Measurements from ENCODE around the gene SBDS.
"Not testable (repeated sequence)": the region's sequence is repeated elsewhere in the genome, so short reads cannot be mapped to it uniquely, and the experiment has no call there.

The SBDS gene

DNA sequence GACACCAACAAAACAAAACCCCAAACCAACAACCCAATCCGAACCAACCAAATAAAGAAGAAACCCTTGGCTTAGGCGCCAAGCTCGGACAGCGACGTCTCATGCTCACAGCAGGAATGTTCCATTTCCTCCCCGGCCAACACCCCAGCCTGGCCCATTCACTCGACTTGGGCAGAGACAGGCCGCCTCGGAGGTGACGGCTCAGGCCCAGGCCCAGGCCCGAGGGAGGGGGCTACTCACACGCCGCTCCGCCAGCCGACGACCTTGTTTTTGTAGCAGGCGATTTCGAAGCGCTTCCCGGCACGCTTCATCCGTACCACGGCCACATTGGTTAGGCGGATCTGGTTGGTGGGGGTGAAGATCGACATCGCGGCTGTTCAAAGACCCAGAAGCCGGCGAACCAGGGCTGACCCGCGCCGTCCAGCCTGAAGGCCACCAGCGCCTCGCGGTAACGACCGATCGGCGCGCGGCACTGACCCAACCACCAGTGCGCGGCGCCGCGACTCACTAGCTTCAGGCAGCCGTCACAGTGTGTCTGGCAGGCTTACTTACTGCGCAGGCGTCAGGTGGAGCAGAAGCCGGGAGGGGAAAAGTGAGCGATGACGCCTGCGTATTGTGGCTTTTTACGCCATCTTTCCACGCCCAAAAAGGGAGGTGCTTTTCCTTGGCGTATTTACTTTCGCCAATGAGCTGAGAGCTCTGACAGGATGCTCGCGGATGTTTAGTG is at the start of gene SBDS:
Gene SBDS, minus strand, starts transcription at position 537 of the 727 bp plus-strand sequence. Its CDS starts 169 bp downstream, at position 368.
- in situ Hi-C loops (cut with HindIII; ENCODE audit: low sequenced_read_pairs): not testable (repeated sequence)

DNA sequence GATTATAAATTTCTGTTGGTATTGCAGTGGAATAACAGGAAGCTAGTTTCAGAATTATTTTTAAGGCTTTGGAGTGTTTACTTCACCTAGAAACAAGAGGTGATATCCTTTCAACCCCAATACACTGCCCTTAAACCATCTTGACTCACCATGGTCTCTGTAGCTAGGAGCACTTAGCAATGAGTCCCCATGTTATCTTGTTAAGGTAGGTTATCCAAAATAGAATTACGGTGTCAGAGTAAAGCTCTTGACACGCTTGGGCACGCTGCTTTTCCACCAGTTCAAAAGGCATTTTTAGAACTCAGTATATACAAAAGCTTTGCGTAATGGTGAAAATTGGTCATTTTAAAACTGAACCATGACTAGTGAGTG is 48.2 kb upstream of the SBDS start:
- in situ Hi-C loops (cut with HindIII; ENCODE audit: low sequenced_read_pairs): not testable (repeated sequence)

DNA sequence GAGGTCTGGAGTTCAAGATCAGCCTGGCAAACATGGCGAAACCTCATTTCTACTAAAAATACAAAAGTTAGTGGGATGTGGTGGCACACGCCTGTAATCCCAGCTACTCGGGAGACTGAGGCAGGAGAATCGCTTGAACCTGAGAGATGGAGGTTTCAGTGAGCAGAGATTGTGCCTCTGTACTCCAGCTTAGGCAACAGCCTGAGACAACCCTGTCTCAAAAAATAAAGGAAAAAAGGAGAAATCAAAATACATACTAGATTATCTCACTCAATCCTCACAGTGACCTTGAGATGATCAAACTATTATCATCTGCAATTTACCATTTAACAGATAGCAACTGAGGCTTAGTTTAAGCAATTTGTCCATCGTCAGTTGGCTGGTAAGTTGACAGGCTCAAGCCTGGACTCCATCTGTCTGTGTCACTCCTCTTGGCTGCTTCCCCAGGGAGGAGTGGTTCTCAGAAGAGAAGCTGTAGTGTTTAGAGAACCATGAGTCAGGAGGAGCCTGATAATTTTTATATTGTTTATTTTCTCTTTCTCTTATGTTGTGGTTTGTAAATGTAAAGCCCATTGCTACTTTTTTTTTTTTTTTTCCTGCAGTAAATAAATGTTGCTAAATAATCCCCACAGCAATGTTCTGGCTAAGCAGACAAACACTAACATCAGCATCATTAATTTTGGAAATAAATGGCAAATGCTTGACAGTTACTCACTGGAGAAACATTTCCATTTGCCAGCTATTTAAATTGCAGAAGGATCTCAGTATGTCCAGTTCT is 47.6 kb upstream of the SBDS start:
- in situ Hi-C loops (cut with HindIII; ENCODE audit: low sequenced_read_pairs): not testable (repeated sequence)

DNA sequence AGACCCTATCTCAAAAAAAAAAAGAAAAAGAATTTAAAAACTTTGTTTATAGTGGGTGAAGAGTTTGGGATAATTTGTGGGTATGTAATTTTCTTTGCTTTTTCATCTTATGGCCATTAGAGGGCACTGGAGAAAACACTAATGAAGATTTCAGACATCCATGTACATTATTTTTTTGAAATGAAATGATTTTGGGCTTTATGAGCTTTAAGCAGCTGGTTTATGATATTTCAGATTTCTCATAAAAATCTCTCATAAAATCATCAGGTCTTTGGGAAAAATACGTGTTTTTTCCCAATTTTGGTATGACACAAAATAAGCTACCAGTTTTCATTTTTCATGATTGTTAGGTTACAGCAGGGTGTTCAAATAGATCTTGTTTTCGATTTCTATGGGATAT is 45.4 kb upstream of the SBDS start:
- in situ Hi-C loops (cut with HindIII; ENCODE audit: low sequenced_read_pairs): not testable (repeated sequence)

DNA sequence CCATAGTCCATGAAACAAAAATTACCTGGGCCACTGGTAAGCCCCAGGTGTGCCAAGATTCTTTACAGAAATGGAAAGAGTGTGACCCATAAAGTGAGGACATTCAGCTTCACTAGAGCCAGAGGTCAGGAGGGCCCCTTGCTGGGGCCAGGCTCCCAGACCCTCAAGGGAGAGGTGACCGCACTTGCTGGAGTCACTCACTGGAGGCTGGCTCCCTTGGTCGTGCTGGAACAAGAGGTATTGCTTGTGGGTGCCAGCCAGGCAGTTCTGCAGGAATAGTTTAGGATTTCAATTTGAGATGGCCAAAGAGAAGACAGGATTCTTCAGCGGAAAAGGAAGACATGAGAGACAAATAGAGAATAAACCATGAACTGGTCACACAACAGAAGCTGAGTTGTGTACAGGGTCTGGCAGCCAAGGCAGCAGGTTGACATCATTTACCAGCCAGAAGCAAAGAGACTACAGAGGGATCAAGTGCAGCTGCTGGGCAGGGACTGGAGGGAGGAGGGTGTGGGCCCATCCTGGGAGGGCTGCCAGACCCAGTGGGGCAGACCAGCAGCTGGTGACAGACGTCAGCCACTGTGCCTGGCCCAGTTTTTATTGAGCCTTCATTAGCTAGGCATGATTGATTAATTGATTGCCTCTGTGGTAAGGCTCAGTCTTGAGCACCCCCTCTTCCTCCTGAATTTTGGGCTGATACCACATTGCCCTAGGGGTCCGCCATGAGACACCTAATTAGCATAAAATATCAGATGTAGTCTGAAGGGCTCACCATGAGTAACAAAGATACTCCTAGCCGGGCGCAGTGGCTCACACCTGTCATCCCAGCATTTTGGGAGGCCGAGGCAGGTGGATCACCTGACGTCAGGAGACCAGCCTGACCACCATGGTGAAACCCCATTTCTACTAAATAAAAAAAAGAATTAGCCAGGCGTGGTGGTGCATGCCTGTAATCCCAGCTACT is 41.3 kb upstream of the SBDS start:
- in situ Hi-C loops (cut with HindIII; ENCODE audit: low sequenced_read_pairs): not testable (repeated sequence)

DNA sequence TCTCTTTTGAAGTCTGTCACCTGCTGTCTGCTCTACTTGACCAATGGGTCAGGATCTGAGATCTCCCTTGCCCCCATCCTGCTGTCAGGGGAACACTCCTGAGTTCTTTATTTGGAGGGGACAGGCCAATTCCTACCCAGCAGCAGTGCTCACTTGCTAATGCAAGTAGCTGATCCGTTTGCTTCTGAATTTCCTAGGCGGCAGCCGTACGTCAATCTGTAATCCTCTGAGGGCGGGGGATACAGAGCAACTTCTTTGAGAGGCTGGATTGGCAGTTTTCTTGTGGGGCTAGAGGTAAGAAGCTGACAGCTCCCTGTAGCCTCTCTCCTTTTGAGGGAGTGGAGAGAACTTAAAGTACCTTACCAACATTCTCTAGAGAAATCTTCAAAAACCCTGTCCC is 37.9 kb upstream of the SBDS start:
- in situ Hi-C loops (cut with HindIII; ENCODE audit: low sequenced_read_pairs): no loop called here

DNA sequence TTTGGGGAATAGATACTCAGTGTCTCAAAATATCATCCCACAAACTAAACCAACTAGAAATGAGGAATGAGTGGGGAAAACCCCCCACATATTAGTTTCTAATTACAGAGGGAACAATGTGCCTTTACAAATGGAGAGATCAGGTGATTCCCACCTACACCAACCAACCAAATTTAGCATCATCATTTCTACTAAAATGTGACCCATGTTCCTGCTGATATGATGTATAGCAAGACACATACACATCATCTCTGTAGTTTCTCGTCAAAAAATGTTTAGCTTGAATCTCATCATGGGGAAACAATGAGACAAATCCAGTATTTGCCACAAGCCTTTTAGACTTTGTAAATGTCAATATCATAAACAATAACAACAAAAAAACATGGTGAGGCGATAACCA is 36.3 kb upstream of the SBDS start:
- in situ Hi-C loops (cut with HindIII; ENCODE audit: low sequenced_read_pairs): not testable (repeated sequence)

DNA sequence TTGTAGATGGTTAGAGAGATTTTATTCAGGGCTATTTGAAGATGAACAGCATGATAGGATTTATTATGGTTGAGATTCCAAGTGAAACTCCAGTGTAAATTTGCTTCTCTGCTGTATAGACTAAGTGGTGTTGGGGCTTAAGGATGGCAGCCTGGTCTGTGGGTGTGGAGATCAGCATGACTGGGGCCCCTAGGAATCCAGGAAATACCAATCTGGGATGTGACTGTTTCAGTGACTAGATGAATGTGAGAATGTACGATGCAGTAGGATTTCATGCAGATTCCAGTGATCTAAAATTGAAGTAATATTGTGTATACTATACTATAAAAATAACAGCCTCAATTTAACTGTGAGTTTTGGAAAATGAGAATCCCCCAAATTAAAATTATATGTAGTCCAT is 30.1 kb upstream of the SBDS start:
- in situ Hi-C loops (cut with HindIII; ENCODE audit: low sequenced_read_pairs): not testable (repeated sequence)

DNA sequence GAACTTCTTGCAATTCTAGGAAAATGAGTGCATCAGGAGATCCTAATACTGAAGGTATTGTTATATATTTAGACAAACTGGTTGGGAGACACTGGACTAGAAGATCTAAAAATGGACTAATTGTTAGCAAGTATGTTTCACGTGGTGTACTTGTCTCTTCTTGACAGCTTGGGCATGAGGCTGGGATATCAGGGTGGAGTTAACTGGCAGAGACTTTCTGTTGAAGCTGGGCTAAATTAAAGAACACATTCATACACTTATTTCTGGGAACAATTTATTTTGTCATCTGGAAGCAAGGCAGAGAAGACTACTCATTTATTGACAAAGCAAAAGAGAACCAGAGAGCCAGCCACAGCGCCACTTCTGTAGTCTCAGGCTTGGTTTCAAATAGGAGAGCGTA is 27.1 kb upstream of the SBDS start:
- in situ Hi-C loops (cut with HindIII; ENCODE audit: low sequenced_read_pairs): no loop called here

DNA sequence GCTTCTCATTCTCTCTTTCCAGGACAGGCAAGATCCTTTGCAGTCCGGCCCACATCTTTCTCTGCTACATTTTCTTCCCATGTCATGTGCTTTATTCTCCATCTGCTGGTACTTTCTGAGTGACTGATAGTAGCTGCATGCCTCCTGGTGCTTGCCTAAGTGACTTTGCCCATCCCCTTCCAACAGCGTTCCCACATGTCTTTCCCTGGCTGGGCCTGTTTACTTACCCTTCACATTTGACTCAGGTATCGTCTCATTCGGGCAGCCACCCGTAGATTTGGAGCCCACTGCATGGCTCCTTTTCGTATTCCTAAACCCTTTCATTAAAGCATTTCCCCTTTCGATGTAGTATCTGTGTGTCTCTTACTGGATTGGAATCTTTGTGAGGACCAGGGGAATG is 25.9 kb upstream of the SBDS start:
- in situ Hi-C loops (cut with HindIII; ENCODE audit: low sequenced_read_pairs): no loop called here

DNA sequence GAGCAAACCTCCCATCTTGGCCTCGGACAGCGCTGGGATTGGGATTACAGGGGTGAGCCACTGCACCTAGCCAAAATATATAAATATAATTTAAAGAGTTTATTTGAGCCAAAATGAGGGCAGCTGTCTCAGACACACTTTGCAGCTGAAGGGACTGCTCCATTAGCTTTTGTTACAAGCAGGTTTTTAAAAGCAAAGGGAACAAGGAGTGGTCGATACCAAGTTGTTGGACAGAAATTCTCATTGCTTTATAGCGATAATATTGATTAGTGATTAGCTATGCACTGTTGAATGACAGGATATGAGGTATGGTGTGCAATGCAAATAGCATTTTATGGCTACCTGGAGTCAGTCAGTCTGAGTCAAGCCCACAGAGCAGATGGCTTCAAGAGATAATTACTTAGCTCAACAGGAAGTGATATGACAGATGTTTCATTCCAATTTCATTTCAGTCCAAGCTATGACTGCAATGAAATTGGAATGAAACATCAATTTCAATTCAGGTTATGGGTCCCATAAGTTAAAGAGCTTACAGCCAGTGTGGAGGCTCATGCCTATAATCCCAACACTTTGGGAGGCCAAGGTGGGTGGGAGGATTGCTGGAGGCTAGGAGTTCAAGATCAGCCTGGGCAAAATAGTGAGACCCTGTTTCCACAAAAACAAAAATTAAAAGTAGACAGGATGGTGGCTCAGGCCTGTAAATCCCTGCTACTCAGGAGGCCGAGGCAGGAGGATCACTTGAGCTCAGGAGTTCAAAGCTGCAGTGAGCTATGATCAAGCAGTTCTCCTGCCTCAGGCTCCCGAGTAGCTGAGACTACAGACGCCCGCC is 24.4 kb upstream of the SBDS start:
- in situ Hi-C loops (cut with HindIII; ENCODE audit: low sequenced_read_pairs): no loop called here

DNA sequence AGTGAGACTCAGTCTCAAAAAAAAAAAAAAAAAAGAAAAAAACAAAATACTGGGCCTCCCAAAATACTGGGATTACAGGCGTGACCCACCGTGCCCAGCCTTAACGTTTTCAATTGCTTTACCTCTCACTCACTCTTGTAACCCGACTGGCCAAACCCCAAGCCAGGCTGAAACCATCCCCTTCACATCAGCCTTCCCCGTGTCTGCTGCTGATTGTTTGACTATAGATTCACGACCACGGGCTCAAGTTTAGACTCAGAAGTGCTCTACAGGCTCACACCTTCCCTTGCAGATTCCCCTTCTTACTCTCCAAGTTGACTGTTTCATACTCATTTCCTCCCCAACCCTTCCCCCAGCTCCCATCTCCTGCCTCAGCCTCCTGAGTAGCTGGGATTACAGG is 23.6 kb upstream of the SBDS start:
- in situ Hi-C loops (cut with HindIII; ENCODE audit: low sequenced_read_pairs): no loop called here

DNA sequence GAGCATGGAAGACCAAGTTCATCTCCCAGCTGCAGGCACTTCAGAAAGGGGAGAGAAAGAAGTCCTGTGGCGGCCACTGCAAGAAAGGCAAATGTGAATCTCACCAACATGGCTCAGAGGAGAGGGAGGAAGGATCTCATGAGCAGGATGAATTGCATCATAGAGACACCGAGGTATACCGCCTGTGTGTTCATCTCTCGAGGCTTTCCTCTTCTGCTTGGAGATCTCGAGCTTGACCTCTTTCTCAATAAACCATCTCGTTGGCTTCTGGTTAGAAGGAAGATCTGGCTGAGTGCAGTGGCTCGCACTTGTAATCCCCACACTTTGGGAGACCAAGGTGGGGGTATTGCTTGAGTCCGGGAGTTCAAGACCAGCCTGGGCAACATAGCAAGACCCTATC is 22.6 kb upstream of the SBDS start:
- in situ Hi-C loops (cut with HindIII; ENCODE audit: low sequenced_read_pairs): not testable (repeated sequence)

DNA sequence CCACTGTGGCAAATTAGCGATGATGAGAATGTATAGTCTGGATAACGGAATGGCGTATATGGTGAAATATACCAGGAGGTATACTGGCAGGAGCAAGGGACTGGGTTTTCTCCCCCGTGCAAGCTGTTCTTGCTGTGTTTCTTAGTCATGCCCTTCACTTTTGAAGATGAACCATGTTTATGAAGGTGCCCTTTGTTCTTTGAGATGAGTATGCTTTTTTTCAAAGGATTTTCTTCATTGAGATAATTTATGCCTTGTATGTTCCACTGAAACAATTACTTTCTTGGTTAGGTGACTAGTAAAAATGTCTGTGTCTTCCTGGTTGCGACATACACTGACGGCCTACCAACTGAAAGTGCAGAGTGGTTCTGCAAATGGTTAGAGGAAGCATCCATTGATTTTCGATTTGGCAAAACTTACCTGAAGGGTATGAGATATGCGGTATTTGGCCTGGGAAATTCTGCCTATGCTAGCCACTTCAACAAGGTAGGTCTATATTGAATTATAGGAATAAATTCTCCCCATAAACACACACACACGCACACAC is 18.8 kb upstream of the SBDS start:
- in situ Hi-C loops (cut with HindIII; ENCODE audit: low sequenced_read_pairs): not testable (repeated sequence)

DNA sequence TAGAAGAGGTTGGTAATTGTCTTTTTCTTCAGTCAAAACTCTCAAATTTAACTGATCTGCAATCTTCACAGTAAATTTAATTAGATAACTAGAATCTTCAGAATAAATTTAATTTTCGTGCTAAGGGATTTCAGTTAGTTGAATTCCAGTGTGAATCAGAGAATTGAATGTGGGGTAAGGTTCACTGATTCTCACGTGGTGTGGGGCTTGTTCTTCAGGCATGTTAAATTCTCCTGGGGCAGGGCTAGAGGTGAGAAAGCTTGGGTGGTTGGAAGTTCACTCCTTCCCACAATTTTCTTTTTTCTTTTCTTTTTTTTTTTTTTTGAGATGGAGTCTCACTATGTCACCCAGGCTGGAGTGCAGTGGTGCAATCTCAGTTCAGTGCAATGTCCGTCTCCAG is 14.3 kb upstream of the SBDS start:
- in situ Hi-C loops (cut with HindIII; ENCODE audit: low sequenced_read_pairs): not testable (repeated sequence)

DNA sequence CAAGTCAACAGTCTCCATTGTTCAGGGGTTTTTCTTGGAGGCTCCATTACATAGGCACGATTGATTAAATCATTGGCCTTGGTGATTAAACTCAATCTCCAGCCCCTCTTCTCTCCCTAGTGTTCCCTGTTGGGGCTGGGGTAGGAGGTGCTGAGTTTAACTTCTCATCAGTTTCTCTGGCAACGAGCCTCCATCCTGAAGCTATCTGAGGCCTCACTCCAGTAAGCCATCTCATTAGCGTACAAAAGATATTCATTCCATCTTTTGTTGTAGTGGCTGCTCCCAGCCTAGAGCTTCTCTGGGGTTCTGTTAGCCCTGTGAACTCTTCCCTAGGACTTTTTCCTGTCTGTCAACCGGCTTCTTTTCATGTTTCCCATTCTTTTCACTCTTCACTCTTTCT is 12.9 kb upstream of the SBDS start:
- in situ Hi-C loops (cut with HindIII; ENCODE audit: low sequenced_read_pairs): no loop called here

DNA sequence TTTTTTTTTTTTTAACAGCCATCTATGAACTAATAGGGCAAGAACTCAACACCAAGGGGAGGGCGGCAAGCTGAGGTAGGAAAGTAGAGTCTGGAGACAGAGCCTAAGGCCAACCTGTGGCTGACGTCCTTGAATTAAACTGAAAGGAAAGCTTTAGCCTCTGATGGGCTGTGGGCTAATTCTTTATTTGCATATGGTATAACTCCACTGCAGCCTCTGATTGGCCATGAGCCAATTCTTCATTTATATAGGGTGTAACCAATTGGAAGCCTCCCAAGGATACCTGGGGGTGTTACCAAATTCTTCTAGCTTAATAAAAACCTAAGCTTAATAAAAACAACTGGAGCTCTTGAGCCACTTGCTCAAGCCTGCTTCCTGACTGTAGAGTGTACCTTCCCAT is 11.6 kb upstream of the SBDS start:
- in situ Hi-C loops (cut with HindIII; ENCODE audit: low sequenced_read_pairs): no loop called here

DNA sequence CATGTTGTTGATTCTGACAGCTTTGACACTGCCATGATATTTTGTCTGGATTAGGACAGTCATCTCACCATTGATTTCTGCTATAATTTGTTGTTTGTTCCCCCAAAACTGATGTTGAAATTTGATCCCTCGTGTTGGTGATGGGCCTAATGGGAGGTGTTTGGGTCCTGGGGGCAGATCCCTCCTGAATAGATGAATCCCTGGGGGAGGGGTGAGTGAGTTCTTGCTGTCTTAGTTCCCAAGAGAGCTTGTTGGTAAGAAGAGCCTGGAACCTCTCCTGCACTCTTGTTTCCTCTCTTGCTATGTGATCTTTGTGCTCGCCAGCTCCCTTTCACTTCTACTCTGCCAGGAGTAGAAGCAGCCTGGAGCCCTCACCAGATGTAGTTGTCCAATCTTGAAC is 8.8 kb upstream of the SBDS start:
- in situ Hi-C loops (cut with HindIII; ENCODE audit: low sequenced_read_pairs): not testable (repeated sequence)

DNA sequence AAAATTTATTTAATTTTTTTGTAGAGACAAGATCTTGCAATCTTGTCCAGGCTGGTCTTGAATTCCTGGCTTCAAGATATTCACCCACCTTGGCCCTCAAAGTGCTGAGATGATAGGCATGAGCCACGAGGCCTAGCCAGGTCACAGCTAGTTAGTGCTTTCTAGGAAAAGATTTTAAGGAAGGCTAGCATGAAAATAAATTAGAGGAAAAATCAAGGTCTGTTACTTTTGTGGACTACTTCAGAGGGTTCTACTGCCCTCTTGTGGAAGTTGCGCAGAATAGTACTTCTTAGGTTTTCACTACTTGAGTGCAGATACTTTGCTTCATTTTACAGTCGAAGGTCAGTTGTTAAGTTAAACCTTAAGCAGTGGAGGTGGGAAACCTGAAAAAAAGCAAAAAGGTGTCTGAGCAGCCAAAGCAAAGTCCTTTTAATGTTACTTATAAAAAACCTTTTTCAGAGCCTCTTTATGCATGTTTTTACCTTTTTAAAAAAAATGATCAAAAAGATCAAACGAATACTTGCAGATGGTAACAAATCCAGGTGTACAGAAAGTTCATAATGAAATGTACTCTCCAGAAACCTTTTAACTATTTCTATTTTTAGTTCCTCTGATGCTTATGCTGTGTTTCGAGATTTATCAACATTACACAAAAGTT is 5.3 kb upstream of the SBDS start:
- in situ Hi-C loops (cut with HindIII; ENCODE audit: low sequenced_read_pairs): not testable (repeated sequence)
